ENCODE data around the gene NEDD9. TPM values are rescaled to one million over a fixed set of nuclear protein-coding genes. Genes with fewer than 3 reads are reported as not detected.

The NEDD9 gene
- polyA plus RNA-seq, 3 donors: 18.2 to 35.9 (median 33.0) TPM

- H3K4me3 Mint-ChIP-seq: peak overlapping the region in 1 of 2 donors; percentile 70
- Histone ChIP-seq H3K9ac (ENCODE audit: insufficient read depth, low read length, poor library complexity, severe bottlenecking) (no peak overlapping the region), H3K36me3 (replicated peaks in 1 of 2; ENCODE audit: control insufficient read depth in 1 of 2, insufficient read depth in 2 of 2, low read length in 2 of 2) (peaks cover 0 to 17% of the 10 kb centered on the region in 2 donors), H3K79me2 (ENCODE audit: insufficient read depth, low read length) (no peaks in the 10 kb centered on the region), H3K4me3 (replicated peaks in 1 of 3; ENCODE audit: low read depth in 2 of 3, low read length in 3 of 3) (peak overlapping the region in 1 of 3 experiments; percentile 41), H3K4me1 (ENCODE audit: control insufficient read depth in 1 of 2, insufficient read depth in 2 of 2, low read length in 2 of 2) (peaks cover 34 to 40% of the 10 kb centered on the region in 2 donors), H2AFZ (ENCODE audit: insufficient read depth, low read depth, low read length, poor library complexity, severe bottlenecking) (no peak overlapping the region), H4K20me1 (ENCODE audit: insufficient read depth, low read length) (peaks cover 6% of the 10 kb centered on the region), H3K9me3 (replicated peaks in 1 of 2; ENCODE audit: control insufficient read depth in 1 of 2, insufficient read depth in 1 of 2, low read length in 2 of 2) (no peaks in the 10 kb centered on the region), H3K27me3 (ENCODE audit: control insufficient read depth in 2 of 2, insufficient read depth in 2 of 2, low read length in 2 of 2) (no peaks in the 10 kb centered on the region), H3K4me2 (replicated peaks; ENCODE audit: extremely low read depth, low read length, poor library complexity, severe bottlenecking) (peak overlapping the region; percentile 43), H3K27ac (ENCODE audit: low read depth in 1 of 2, low read length in 2 of 2) (peak overlapping the region; percentile 46 to 86)
- peaks cover 66 to 71% of the 10 kb centered on the region in 2 donors for H3K36me3 Mint-ChIP-seq
- H3K27ac Mint-ChIP-seq: peak overlapping the region; percentile 82 to 96 (median 92)
- no peak for DNase-seq
- no peak for TF ChIP-seq CTCF (IDR thresholded peaks at IDR 0.05)
- H3K27me3 Mint-ChIP-seq (ENCODE audit: low read depth in 3 of 3): peaks cover 0 to 3% (median 2%) of the 10 kb centered on the region in 3 donors
- intact Hi-C loops (cut with micrococcal nuclease): no loop called here
- 100% methylated on average over 1 of the region's 4 CpGs for WGBS (ENCODE audit: insufficient coverage)
- peaks cover 53% of the 10 kb centered on the region for H3K4me1 Mint-ChIP-seq
- peaks cover 0 to 2% (median 0%) of the 10 kb centered on the region in 7 donors for H3K9me3 Mint-ChIP-seq
Observed at GRCh38 chr6:11219400-11219834, 13.1 kb downstream of the NEDD9 start.

DNA sequence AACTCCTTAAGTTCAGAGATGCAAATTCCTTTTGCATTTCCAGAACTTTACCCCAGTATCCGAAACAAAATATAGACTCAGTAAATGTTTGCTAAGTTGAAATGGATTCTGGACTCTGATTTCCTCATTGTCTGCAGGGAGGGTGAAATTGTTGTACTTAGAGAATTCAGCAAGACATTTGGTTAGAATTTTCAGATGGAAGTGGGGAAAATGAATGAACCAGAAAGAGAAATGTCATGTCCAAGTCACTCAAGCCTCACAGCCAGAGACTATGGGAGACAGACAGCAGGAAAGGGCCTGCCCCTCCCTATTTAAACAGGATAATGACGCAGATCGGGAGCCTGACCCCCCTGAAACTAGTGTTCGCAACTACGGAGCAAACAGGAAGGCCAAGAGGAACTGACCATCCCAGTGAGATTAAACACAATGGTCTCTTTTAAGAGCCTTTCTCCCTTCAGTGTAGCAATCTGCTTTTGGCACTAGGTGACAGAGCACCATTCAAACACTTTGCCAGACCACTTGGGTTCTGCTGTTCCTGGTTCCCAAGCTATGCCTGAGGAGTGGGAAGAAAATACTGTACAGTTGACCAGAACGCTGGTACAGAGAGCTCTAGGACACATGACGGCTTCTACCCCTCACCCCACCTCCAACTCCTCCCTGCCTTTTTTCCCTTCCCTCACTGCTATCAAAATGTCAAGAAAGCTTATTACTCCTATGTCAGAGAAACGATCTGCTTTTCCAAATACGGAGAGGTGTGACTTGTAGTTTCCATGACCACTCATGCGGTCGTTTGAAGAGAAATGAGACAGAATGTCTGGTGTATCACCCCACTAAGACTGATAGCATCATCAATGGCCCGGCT, 13.7 kb downstream of the NEDD9 start:
- intact Hi-C loops (cut with micrococcal nuclease): no loop called here
- Mint-ChIP-seq H3K9me3 (peaks cover 0 to 2% (median 0%) of the 10 kb centered on the region in 7 donors), H3K27me3 (ENCODE audit: low read depth in 3 of 3) (peaks cover 0 to 3% (median 2%) of the 10 kb centered on the region in 3 donors), H3K27ac (peak overlapping the region; percentile 82 to 96 (median 92)), H3K36me3 (peaks cover 65 to 69% of the 10 kb centered on the region in 2 donors), H3K4me3 (peak overlapping the region; percentile 45 to 76), H3K4me1 (peaks cover 50% of the 10 kb centered on the region)
- WGBS (ENCODE audit: insufficient coverage): 44% methylated on average over 9 of the region's 12 CpGs
- peaks cover 6% of the 10 kb centered on the region for H4K20me1 ChIP-seq (ENCODE audit: insufficient read depth, low read length)
- peak overlapping the region; percentile 46 to 86 for H3K27ac ChIP-seq (ENCODE audit: low read depth in 1 of 2, low read length in 2 of 2)
- peaks cover 35 to 46% of the 10 kb centered on the region in 2 donors for H3K4me1 ChIP-seq (ENCODE audit: control insufficient read depth in 1 of 2, insufficient read depth in 2 of 2, low read length in 2 of 2)
- H3K36me3 ChIP-seq (replicated peaks in 1 of 2; ENCODE audit: control insufficient read depth in 1 of 2, insufficient read depth in 2 of 2, low read length in 2 of 2): peaks cover 0 to 18% of the 10 kb centered on the region in 2 donors
- no peaks in the 10 kb centered on the region for H3K27me3 ChIP-seq (ENCODE audit: control insufficient read depth in 2 of 2, insufficient read depth in 2 of 2, low read length in 2 of 2)
- peak; percentile 75 to 83 (median 78) for DNase-seq
- H2AFZ ChIP-seq (ENCODE audit: insufficient read depth, low read depth, low read length, poor library complexity, severe bottlenecking): no peak overlapping the region
- peak overlapping the region in 1 of 3 experiments; percentile 41 for H3K4me3 ChIP-seq (replicated peaks in 1 of 3; ENCODE audit: low read depth in 2 of 3, low read length in 3 of 3)
- H3K9me3 ChIP-seq (replicated peaks in 1 of 2; ENCODE audit: control insufficient read depth in 1 of 2, insufficient read depth in 1 of 2, low read length in 2 of 2): no peaks in the 10 kb centered on the region
- H3K4me2 ChIP-seq (replicated peaks; ENCODE audit: extremely low read depth, low read length, poor library complexity, severe bottlenecking): peak overlapping the region; percentile 43
- H3K79me2 ChIP-seq (ENCODE audit: insufficient read depth, low read length): no peaks in the 10 kb centered on the region
- H3K9ac ChIP-seq (ENCODE audit: insufficient read depth, low read length, poor library complexity, severe bottlenecking): peak overlapping the region; percentile 0
- TF ChIP-seq CTCF (IDR thresholded peaks at IDR 0.05): no peak

Data from CD14-positive monocyte (primary cell).